Activated CD8-positive, alpha-beta memory T cell treated with anti-CD3 and anti-CD28 coated beads, Interleukin-2, amount 10 ng/mL, durations not matched to agents 7 days and 5 days (primary cell): Measurements from ENCODE around the gene CCDC12. TPM values are rescaled to one million over a fixed set of nuclear protein-coding genes. Genes with fewer than 3 reads are reported as not detected.

ENCODE experiments used
- ATAC-seq: fragments of 150-1000 bp; cut with Tn5 transposase; one replicate; pipeline ENCODE4 v1.10.0; 2021; ENCODE audit warnings: moderate library complexity
- CTCF ChIA-PET: fragments of 350-600 bp; sonication (Branson Sonifier 250); formaldehyde crosslinking; loops from one replicate; lab custom pipeline; 2021; ENCODE audit warnings: antibody characterized with exemption; lab: Charles Lee
- DNase-seq: peaks from one replicate; pipeline ENCODE4 v3.0.0-alpha.2; 2020
- H3K27ac Mint-ChIP-seq: one replicate; pipeline ENCODE4 v1.8.0; 2021; ENCODE audit warnings: mild to moderate bottlenecking, mixed read lengths
- H3K27me3 Mint-ChIP-seq: one replicate; pipeline ENCODE4 v1.8.0; 2021; ENCODE audit warnings: mixed read lengths
- H3K36me3 Mint-ChIP-seq: one replicate; pipeline ENCODE4 v1.8.0; 2021; ENCODE audit warnings: mild to moderate bottlenecking, mixed read lengths
- H3K4me1 Mint-ChIP-seq: one replicate; pipeline ENCODE4 v1.8.0; 2021; ENCODE audit warnings: mixed read lengths
- H3K4me3 Mint-ChIP-seq: one replicate; pipeline ENCODE4 v1.8.0; 2021; ENCODE audit warnings: mild to moderate bottlenecking, moderate library complexity, mixed read lengths
- H3K9me3 Mint-ChIP-seq: one replicate; pipeline ENCODE4 v1.8.0; 2022; ENCODE audit warnings: low read depth, mixed read lengths
- total RNA-seq, 2 experiments: library from RNA; stranded (reverse); gene quantifications; one replicate each; pipeline ENCODE4 v1.2.3, GENCODE V29; 2021

Gene CCDC12
- total RNA-seq, 2 experiments from 2014 or later, result 65.9 to 72.7 TPM

- H3K27me3 Mint-ChIP-seq, result no peaks in the 10 kb centered on the region
- ATAC-seq, result no peak
- H3K27ac Mint-ChIP-seq, result no peak overlapping the region
- H3K4me3 Mint-ChIP-seq, result no peak overlapping the region
- H3K36me3 Mint-ChIP-seq, result peaks cover 36% of the 10 kb centered on the region
- H3K9me3 Mint-ChIP-seq, result no peaks in the 10 kb centered on the region
- CTCF ChIA-PET, result no interaction called here
- DNase-seq, result no peak
- peaks cover 18% of the 10 kb centered on the region for H3K4me1 Mint-ChIP-seq
Observed at GRCh38 chr3:47004369-47005211, 28.0 kb upstream of the CCDC12 start.

DNA sequence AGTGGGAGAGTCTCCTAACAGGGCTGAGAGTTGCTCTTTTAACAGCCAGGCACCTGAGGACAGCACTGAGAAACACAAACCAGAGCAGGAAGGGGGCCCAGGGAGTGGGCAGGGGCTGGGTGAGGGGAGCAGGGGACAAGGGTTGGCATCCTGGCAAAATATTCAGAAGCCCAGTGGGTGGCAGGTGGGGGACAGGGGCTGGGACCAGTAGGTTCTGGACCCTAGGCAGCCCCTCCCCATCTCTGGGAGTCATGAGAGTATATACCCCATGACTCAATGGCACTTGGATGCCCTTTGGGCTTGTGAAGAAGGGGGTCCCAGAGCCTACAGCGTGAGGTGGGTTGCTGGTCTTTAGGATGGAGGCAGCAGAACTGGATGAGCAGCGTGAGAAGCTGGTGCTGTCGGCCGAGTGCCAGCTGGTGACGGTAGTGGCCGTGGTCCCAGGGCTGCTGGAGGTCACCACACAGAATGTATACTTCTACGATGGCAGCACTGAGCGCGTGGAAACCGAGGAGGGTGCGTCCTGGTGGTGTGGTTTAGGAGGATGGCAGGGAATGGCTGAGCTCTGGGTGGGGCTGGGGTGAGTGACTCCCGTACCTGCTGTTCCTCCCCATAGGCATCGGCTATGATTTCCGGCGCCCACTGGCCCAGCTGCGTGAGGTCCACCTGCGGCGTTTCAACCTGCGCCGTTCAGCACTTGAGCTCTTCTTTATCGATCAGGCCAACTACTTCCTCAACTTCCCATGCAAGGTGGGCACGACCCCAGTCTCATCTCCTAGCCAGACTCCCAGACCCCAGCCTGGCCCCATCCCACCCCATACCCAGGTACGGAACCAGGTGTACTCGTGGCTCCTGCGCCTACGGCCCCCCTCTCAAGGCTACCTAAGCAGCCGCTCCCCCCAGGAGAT, 27.2 kb upstream of the CCDC12 start:
- peaks cover 36% of the 10 kb centered on the region for H3K36me3 Mint-ChIP-seq
- H3K27ac Mint-ChIP-seq, result no peak overlapping the region
- H3K4me3 Mint-ChIP-seq, result no peak overlapping the region
- peaks cover 16% of the 10 kb centered on the region for H3K4me1 Mint-ChIP-seq
- no peaks in the 10 kb centered on the region for H3K9me3 Mint-ChIP-seq
- H3K27me3 Mint-ChIP-seq, result no peaks in the 10 kb centered on the region
- ATAC-seq (no peak), DNase-seq (no peak)
- CTCF ChIA-PET, result no interaction called here

GRCh38 chr3:47003056-47003410, 26.5 kb upstream of the CCDC12 start:
- ATAC-seq (no peak), DNase-seq (no peak)
- H3K4me1 Mint-ChIP-seq, result peaks cover 13% of the 10 kb centered on the region
- no peak overlapping the region for H3K4me3 Mint-ChIP-seq
- H3K36me3 Mint-ChIP-seq, result peaks cover 37% of the 10 kb centered on the region
- no peak overlapping the region for H3K27ac Mint-ChIP-seq
- no peaks in the 10 kb centered on the region for H3K9me3 Mint-ChIP-seq
- CTCF ChIA-PET, result no interaction called here
- no peaks in the 10 kb centered on the region for H3K27me3 Mint-ChIP-seq

DNA sequence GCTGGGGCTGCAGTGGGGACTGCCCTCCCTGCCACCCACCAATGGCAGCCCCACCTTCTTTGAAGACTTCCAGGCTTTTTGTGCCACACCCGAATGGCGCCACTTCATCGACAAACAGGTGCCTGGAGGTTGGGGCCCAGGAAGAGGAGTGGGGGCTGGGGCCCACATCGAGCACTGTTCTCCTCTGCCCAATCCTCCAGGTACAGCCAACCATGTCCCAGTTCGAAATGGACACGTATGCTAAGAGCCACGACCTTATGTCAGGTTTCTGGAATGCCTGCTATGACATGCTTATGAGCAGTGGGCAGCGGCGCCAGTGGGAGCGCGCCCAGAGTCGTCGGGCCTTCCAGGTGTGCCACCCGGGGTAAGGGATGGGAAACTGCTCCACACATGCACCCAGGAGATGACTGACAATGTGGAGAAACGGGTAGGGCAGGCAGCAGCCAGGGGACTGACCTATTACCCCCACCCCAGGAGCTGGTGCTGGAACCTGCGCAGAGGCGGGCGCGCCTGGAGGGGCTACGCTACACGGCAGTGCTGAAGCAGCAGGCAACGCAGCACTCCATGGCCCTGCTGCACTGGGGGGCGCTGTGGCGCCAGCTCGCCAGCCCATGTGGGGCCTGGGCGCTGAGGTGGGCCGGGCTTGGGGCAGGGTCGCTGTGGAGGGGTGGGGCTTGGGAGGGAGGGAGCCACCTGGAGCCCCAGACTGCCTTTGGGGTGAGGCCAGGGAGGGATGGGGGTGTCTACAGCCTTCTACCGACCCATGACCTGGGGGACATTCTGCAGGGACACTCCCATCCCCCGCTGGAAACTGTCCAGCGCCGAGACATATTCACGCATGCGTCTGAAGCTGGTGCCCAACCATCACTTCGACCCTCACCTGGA, 25.9 kb upstream of the CCDC12 start:
- Mint-ChIP-seq H3K9me3 (no peaks in the 10 kb centered on the region), H3K4me3 (no peak overlapping the region), H3K27ac (no peak overlapping the region), H3K27me3 (no peaks in the 10 kb centered on the region), H3K4me1 (peaks cover 13% of the 10 kb centered on the region), H3K36me3 (peaks cover 40% of the 10 kb centered on the region)
- DNase-seq, result no peak
- no peak for ATAC-seq
- CTCF ChIA-PET, result no interaction called here

GRCh38 chr3:47001731-47002170, 25.2 kb upstream of the CCDC12 start:
- H3K4me3 Mint-ChIP-seq, result no peak overlapping the region
- no peaks in the 10 kb centered on the region for H3K9me3 Mint-ChIP-seq
- no peaks in the 10 kb centered on the region for H3K27me3 Mint-ChIP-seq
- CTCF ChIA-PET, result no interaction called here
- no peak overlapping the region for H3K27ac Mint-ChIP-seq
- peaks cover 20% of the 10 kb centered on the region for H3K4me1 Mint-ChIP-seq
- H3K36me3 Mint-ChIP-seq, result peaks cover 46% of the 10 kb centered on the region
- DNase-seq (no peak), ATAC-seq (no peak)

DNA sequence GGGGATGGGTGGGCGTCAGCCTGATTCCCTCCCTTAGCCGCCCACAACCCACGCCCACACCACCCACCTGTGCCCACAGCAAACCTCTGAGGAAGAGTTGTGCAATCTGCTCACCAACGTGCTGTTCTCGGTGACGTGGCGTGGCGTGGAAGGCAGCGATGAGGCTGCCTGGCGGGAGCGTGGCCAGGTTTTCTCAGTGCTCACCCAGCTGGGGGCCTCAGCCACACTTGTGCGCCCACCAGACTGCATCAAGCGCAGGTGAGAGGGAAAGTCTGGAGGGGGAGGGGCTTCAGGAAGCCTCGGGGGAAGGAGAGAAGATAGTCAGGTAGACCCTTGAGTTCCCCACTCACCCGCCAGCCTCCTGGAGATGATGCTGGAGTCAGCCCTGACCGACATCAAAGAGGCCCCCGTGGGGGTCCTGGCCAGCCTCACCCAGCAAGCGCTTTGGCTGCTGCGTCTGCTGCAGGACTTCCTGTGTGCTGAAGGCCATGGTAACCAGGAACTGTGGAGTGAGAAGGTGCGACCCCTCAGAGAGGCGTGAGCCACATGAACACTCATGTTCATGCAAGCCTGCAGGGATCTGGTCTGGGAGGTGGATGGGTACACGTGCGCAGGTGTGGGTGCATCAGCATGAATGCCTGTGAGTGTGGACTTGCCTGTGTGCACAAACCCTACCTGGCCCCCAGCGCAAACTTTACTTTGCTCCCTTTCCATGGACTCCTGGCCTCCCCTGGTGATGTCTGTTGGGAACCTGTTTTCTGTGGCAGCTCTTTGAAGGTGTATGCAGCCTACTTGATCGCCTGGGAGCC, 24.6 kb upstream of the CCDC12 start:
- H3K4me1 Mint-ChIP-seq, result peaks cover 22% of the 10 kb centered on the region
- no peak overlapping the region for H3K27ac Mint-ChIP-seq
- H3K36me3 Mint-ChIP-seq, result peaks cover 41% of the 10 kb centered on the region
- no peaks in the 10 kb centered on the region for H3K27me3 Mint-ChIP-seq
- H3K9me3 Mint-ChIP-seq, result no peaks in the 10 kb centered on the region
- DNase-seq (no peak), ATAC-seq (no peak)
- CTCF ChIA-PET, result no interaction called here
- H3K4me3 Mint-ChIP-seq, result no peak overlapping the region

DNA sequence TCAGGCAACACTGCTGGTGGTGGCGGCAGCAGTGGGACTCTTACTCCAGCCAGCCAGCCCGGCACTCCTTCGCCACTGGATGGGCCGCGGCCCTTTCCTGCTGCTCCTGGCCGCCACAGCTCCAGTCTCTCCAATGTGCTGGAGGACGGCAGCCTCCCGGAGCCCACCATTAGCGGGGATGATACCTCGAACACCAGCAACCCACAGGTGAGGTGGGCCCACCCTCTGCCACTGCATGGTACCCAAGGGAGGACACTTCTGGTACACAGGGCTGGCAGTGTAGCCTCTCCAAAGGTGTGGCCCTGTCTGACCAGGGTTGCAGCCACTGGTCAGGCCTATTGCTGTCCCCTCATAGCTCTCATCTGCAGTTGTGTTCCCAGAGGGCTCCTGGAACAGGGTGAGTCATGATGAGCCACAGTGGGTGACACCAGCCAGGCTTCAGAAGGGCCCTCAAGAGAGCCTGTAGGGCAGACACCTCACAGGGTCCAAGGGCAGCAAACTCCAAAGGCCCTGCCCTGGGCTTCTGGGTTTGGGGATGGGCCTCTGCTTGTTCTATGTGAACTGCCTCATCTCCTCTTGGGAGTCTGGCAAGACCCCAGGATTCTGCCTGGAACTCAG, 23.8 kb upstream of the CCDC12 start:
- Mint-ChIP-seq H3K9me3 (no peaks in the 10 kb centered on the region), H3K27me3 (no peaks in the 10 kb centered on the region), H3K27ac (no peak overlapping the region), H3K36me3 (peaks cover 39% of the 10 kb centered on the region), H3K4me1 (peaks cover 22% of the 10 kb centered on the region), H3K4me3 (no peak overlapping the region)
- DNase-seq, result no peak
- ATAC-seq, result no peak
- CTCF ChIA-PET, result interaction anchor here (1.0 to 2.8 kb wide), 2 partner anchors 33 to 77 kb away, joined by 3 to 17 read pairs; no protein-coding TSS in a partner anchor

DNA sequence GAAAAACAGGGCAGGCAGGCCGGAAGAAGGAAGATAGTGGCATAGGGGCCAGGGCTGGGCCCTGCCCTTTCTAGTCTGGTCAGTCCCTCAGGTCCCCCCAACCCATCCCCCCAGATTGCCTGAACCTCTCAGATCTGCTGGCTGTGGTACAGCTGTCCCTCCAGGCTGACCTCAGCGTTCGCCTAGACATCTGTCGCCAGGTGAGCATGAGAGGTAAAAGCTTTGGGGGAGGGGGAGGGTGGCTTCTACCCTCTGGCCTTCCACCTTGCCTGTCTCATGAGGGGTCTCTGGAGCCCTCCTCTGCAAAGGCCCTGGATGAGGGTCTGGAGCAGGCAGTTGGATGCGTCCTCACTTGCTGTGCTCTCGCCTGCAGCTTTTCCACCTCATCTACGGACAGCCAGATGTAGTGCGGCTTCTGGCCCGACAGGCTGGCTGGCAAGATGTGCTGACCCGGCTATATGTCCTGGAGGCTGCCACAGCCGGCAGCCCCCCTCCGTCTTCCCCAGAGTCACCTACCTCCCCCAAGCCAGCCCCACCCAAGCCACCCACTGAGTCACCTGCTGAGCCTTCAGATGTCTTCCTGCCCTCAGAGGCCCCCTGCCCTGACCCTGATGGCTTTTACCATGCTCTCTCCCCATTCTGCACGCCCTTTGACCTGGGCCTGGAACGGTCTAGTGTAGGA, 23.1 kb upstream of the CCDC12 start:
- DNase-seq, result no peak
- H3K4me1 Mint-ChIP-seq, result peaks cover 22% of the 10 kb centered on the region
- no peak overlapping the region for H3K4me3 Mint-ChIP-seq

DNA sequence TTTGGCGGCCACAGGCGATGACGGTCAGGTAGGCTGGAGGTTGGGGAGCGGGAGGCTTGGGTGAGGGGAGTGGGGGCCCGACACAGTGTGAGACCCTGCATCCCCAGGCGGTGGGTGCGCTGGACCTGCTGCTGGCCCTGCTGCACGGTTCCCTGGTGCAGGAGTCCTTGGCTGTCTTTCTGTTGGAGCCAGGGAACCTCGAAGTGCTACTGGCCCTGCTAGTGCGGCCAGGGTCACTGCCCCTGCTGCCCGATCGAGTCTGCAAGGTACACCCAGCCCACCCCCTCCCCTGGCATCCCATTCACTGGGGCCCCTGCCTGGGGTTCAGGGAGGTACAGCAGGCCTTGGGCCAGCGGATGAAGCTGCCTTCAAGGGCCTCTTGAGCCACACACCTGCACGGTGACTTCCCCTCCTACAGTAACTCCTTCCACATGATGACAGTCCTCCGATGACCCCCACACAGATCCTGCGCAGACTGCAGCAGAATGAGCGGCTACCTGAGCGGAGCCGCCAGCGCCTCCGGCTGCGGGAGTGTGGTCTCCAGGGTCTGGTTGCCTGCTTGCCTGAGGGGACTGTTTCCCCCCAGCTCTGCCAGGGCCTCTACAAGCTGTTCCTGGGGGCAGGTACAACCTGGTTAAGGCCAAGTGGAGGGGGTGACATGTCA, 22.4 kb upstream of the CCDC12 start:
- peak overlapping the region; percentile 52 for H3K27ac Mint-ChIP-seq
- ATAC-seq, result no peak
- no peak for DNase-seq
- peaks cover 22% of the 10 kb centered on the region for H3K4me1 Mint-ChIP-seq
- H3K27me3 Mint-ChIP-seq, result no peaks in the 10 kb centered on the region
- H3K36me3 Mint-ChIP-seq, result peaks cover 38% of the 10 kb centered on the region
- no peaks in the 10 kb centered on the region for H3K9me3 Mint-ChIP-seq
- CTCF ChIA-PET, result interaction anchor here (0.5 to 2.8 kb wide), 12 partner anchors 11 to 182 kb away, joined by 3 to 17 read pairs (median 4); no protein-coding TSS in a partner anchor
- H3K4me3 Mint-ChIP-seq, result no peak overlapping the region

More for the DNA sequence above, 23.1 kb upstream of the CCDC12 start:
- CTCF ChIA-PET, result interaction anchor here (1.0 to 2.8 kb wide), 7 partner anchors 17 to 84 kb away, joined by 3 to 17 read pairs (median 4); no protein-coding TSS in a partner anchor
- Mint-ChIP-seq H3K36me3 (peaks cover 40% of the 10 kb centered on the region), H3K27ac (no peak overlapping the region), H3K9me3 (no peaks in the 10 kb centered on the region), H3K27me3 (no peaks in the 10 kb centered on the region)
- ATAC-seq, result no peak

GRCh38 chr3:46998121-46998851, 21.7 kb upstream of the CCDC12 start:
- Mint-ChIP-seq H3K9me3 (no peaks in the 10 kb centered on the region), H3K27ac (peak overlapping the region; percentile 52), H3K4me1 (peaks cover 22% of the 10 kb centered on the region), H3K36me3 (peaks cover 35% of the 10 kb centered on the region), H3K27me3 (no peaks in the 10 kb centered on the region), H3K4me3 (no peak overlapping the region)
- ATAC-seq (peak; percentile 68), DNase-seq (peak; percentile 77)
- CTCF ChIA-PET, result interaction anchor here (0.5 to 2.8 kb wide), 16 partner anchors 10 to 326 kb away, joined by 3 to 17 read pairs (median 4); no protein-coding TSS in a partner anchor
